ENCODE measurements around the gene BPIFA3.

DNA sequence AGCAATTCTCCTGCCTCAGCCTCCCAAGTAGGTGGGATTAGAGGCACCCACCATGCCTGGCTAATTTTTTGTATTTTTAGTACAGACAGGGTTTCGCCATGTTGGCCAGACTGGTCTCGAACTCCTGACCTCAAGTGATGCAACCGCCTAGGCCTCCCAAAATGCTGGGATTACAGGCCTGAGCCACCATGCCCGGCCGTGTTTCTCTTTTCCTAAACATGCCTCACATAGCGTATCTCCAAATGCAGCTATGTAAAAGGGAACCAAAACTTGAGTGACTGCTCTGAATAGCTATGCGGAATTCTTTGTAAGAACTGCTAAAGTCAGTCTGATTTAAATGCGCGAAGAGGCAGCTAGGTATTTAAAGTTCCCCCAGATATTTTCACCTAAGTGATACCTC is 28.7 kb upstream of the BPIFA3 start:
- TF ChIP-seq, protein P1, sequence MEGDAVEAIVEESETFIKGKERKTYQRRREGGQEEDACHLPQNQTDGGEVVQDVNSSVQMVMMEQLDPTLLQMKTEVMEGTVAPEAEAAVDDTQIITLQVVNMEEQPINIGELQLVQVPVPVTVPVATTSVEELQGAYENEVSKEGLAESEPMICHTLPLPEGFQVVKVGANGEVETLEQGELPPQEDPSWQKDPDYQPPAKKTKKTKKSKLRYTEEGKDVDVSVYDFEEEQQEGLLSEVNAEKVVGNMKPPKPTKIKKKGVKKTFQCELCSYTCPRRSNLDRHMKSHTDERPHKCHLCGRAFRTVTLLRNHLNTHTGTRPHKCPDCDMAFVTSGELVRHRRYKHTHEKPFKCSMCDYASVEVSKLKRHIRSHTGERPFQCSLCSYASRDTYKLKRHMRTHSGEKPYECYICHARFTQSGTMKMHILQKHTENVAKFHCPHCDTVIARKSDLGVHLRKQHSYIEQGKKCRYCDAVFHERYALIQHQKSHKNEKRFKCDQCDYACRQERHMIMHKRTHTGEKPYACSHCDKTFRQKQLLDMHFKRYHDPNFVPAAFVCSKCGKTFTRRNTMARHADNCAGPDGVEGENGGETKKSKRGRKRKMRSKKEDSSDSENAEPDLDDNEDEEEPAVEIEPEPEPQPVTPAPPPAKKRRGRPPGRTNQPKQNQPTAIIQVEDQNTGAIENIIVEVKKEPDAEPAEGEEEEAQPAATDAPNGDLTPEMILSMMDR (IDR thresholded peaks at IDR 0.05), result no peak
- no peak for TF ChIP-seq EZH2 (IDR thresholded peaks at IDR 0.05)

All from neural progenitor cell (in vitro differentiated cells).